CD8-positive, alpha-beta memory T cell (primary cell): Measurements from ENCODE around the gene RABGGTA. TPM values are rescaled to one million over a fixed set of nuclear protein-coding genes. Genes with fewer than 3 reads are reported as not detected.
A peak's percentile ranks its signal among the peaks of the same experiment; 100 is the strongest.
"Not testable (repeated sequence)": the region's sequence is repeated elsewhere in the genome, so short reads cannot be mapped to it uniquely, and the experiment has no call there.

Source experiments
- CTCF ChIA-PET: fragments of 350-600 bp; sonication (Branson Sonifier 250); formaldehyde crosslinking; loops from one replicate; lab custom pipeline; 2021; ENCODE audit warnings: antibody characterized with exemption; lab: Charles Lee
- POLR2A ChIA-PET: fragments of 350-600 bp; sonication (Branson Sonifier 250); formaldehyde crosslinking; loops from one replicate; lab custom pipeline; 2021; ENCODE audit warnings: antibody characterized with exemption; lab: Charles Lee
- DNase-seq, 5 donors: peaks; one replicate each; pipeline versions ENCODE4 v3.0.0 to v3.0.0-alpha.2; 2020 to 2022; ENCODE audit warnings: mixed read lengths in 1 of 5
- H3K27ac ChIP-seq: one replicate; pipeline ENCODE4 v1.7.0; 2013; ENCODE audit warnings: low read depth, mild to moderate bottlenecking, low read length, moderate library complexity
- H3K27me3 ChIP-seq: 2 replicates; pipeline ENCODE4 v1.7.0; 2013; ENCODE audit warnings: low read length, mild to moderate bottlenecking; ENCODE audit not compliant: insufficient read depth, poor library complexity, severe bottlenecking
- H3K36me3 ChIP-seq: 2 replicates; pipeline ENCODE4 v1.7.0; 2013; ENCODE audit warnings: mild to moderate bottlenecking, low read length, moderate library complexity; ENCODE audit not compliant: insufficient read depth
- H3K4me1 ChIP-seq: 2 replicates; pipeline ENCODE4 v1.7.0; 2013; ENCODE audit warnings: mild to moderate bottlenecking, low read length, moderate library complexity; ENCODE audit not compliant: insufficient read depth
- H3K4me3 ChIP-seq: 2 replicates; pipeline ENCODE4 v1.7.0; 2013; ENCODE audit warnings: mild to moderate bottlenecking, low read length
- H3K9me3 ChIP-seq: 2 replicates; pipeline ENCODE4 v1.7.0; 2013; ENCODE audit warnings: mild to moderate bottlenecking, low read length
- H3K27ac Mint-ChIP-seq, 8 donors: one replicate each; pipeline ENCODE4 v1.8.0; 2020 to 2021; ENCODE audit warnings: mixed read lengths in 8 of 8, mild to moderate bottlenecking in 6 of 8, inconsistent platforms in 3 of 8, moderate library complexity in 3 of 8
- H3K27me3 Mint-ChIP-seq, 2 donors: one replicate each; pipeline ENCODE4 v1.8.0; 2020 to 2021; ENCODE audit warnings: mixed read lengths in 2 of 2, mild to moderate bottlenecking in 1 of 2, moderate library complexity in 1 of 2
- H3K36me3 Mint-ChIP-seq, 3 donors: one replicate each; pipeline ENCODE4 v1.8.0; 2020 to 2021; ENCODE audit warnings: mixed read lengths in 3 of 3, inconsistent platforms in 1 of 3, mild to moderate bottlenecking in 1 of 3
- H3K4me1 Mint-ChIP-seq, 3 donors: one replicate each; pipeline ENCODE4 v1.8.0; 2020 to 2021; ENCODE audit warnings: mixed read lengths in 3 of 3, inconsistent platforms in 1 of 3, mild to moderate bottlenecking in 1 of 3
- H3K4me3 Mint-ChIP-seq, 7 donors: one replicate each; pipeline ENCODE4 v1.8.0; 2020 to 2021; ENCODE audit warnings: mixed read lengths in 7 of 7, mild to moderate bottlenecking in 6 of 7, moderate library complexity in 4 of 7, inconsistent platforms in 2 of 7
- H3K9me3 Mint-ChIP-seq, 5 donors: one replicate each; pipeline ENCODE4 v1.8.0; 2020 to 2022; ENCODE audit warnings: mixed read lengths in 5 of 5, mild to moderate bottlenecking in 3 of 5, moderate library complexity in 2 of 5, inconsistent platforms in 1 of 5
- polyA plus RNA-seq: library from polyadenylated mRNA; unstranded; fragments of 300-500 nt; fragmentation: Illumina TruSeq; gene quantifications from one replicate; pipeline ENCODE4 v1.2.3, GENCODE V29; 2021
- total RNA-seq, 2 experiments: library from RNA; stranded (reverse); gene quantifications; one replicate each; pipeline ENCODE4 v1.2.3, GENCODE V29; 2021

RABGGTA gene
- total and polyA plus RNA-seq, 3 experiments from 2014 or later = 37.7 to 41.8 (median 41.0) TPM

GRCh38 chr14:24224618-24225071 lies 46.8 kb downstream of the RABGGTA start:
- Histone ChIP-seq H3K9me3 (no peaks in the 10 kb centered on the region), H3K4me1 (no peaks in the 10 kb centered on the region), H3K27ac (no peak overlapping the region), H3K36me3 (no peaks in the 10 kb centered on the region), H3K4me3 (no peak overlapping the region), H3K27me3 (no peaks in the 10 kb centered on the region)
- H3K4me1 Mint-ChIP-seq = peaks cover 18 to 32% (median 23%) of the 10 kb centered on the region in 3 donors
- H3K27ac Mint-ChIP-seq = peak overlapping the region in 5 of 8 donors; percentile 4 to 31 (median 23)
- CTCF ChIA-PET = interaction anchor here (0.7 to 2.2 kb wide), 3 partner anchors 10 to 108 kb away, joined by 3 to 10 read pairs (median 3); partner anchors contain the start of gene TINF2
- H3K36me3 Mint-ChIP-seq = peaks cover 0 to 32% (median under 1%) of the 10 kb centered on the region in 3 donors
- POLR2A ChIA-PET = no interaction called here
- no peaks in the 10 kb centered on the region for H3K9me3 Mint-ChIP-seq
- no peak overlapping the region for H3K4me3 Mint-ChIP-seq
- H3K27me3 Mint-ChIP-seq = no peaks in the 10 kb centered on the region
- DNase-seq = no peak

- Mint-ChIP-seq H3K36me3 (peaks cover 0 to 29% (median 5%) of the 10 kb centered on the region in 3 donors), H3K4me1 (peaks cover 18 to 30% (median 22%) of the 10 kb centered on the region in 3 donors)
- H3K27me3 ChIP-seq, POLR2A ChIA-PET, H3K4me3 ChIP-seq, H3K4me3 Mint-ChIP-seq, H3K27ac Mint-ChIP-seq, H3K4me1 ChIP-seq, DNase-seq, H3K27ac ChIP-seq, H3K9me3 Mint-ChIP-seq, H3K36me3 ChIP-seq, H3K9me3 ChIP-seq, H3K27me3 Mint-ChIP-seq: not testable (repeated sequence)
- CTCF ChIA-PET = interaction anchor here (0.9 to 3.9 kb wide), 2 partner anchors 20 to 77 kb away, joined by 3 to 22 read pairs; partner anchors contain the start of genes NOP9 and TINF2
These were observed 48.4 kb downstream of the RABGGTA start for GRCh38 chr14:24222987-24223386.

- Histone ChIP-seq H3K36me3 (no peaks in the 10 kb centered on the region), H3K4me1 (peaks cover 13% of the 10 kb centered on the region), H3K27me3 (no peaks in the 10 kb centered on the region), H3K4me3 (no peak overlapping the region), H3K27ac (no peak overlapping the region), H3K9me3 (no peaks in the 10 kb centered on the region)
- Mint-ChIP-seq H3K4me1 (peaks cover 13 to 25% (median 22%) of the 10 kb centered on the region in 3 donors), H3K27ac (peak overlapping the region in 3 of 8 donors; percentile 24 to 79 (median 47)), H3K9me3 (no peaks in the 10 kb centered on the region), H3K4me3 (no peak overlapping the region), H3K36me3 (peaks cover 0 to 26% (median 9%) of the 10 kb centered on the region in 3 donors), H3K27me3 (no peaks in the 10 kb centered on the region)
- ChIA-PET POLR2A (no interaction called here), CTCF (interaction anchor here (0.9 to 3.9 kb wide), 6 partner anchors 23 to 92 kb away, joined by 3 to 22 read pairs (median 4); partner anchors contain the start of genes IPO4, LTB4R and TINF2)
- DNase-seq = no peak
These were observed 51.9 kb downstream of the RABGGTA start for GRCh38 chr14:24219521-24219920.

- CTCF ChIA-PET = interaction anchor here (1.5 to 3.9 kb wide), 2 partner anchors 24 to 89 kb away, joined by 4 to 22 read pairs; partner anchors contain the start of gene TINF2
These were observed 52.3 kb downstream of the RABGGTA start for GRCh38 chr14:24219080-24219479.

GRCh38 chr14:24216876-24217275 lies 54.5 kb downstream of the RABGGTA start:
- DNase-seq, H3K36me3 ChIP-seq, H3K4me3 ChIP-seq, H3K27me3 Mint-ChIP-seq, H3K9me3 ChIP-seq, H3K9me3 Mint-ChIP-seq, H3K27me3 ChIP-seq, H3K4me3 Mint-ChIP-seq, H3K27ac ChIP-seq: not testable (repeated sequence)
- Mint-ChIP-seq H3K4me1 (peaks cover 32 to 45% (median 41%) of the 10 kb centered on the region in 3 donors), H3K27ac (peak overlapping the region in 7 of 8 donors; percentile 95 to 100 (median 98)), H3K36me3 (peaks cover 0 to 34% (median 9%) of the 10 kb centered on the region in 3 donors)
- H3K4me1 ChIP-seq = peaks cover 31% of the 10 kb centered on the region
- CTCF ChIA-PET = interaction anchor here (1.1 to 4.2 kb wide), 6 partner anchors 10 to 214 kb away, joined by 3 to 54 read pairs (median 10); partner anchors contain the start of genes LTB4R, LTB4R2 and TINF2
- POLR2A ChIA-PET = interaction anchor here (0.6 to 1.8 kb wide), 3 partner anchors 21 to 54 kb away, joined by 6 to 25 read pairs (median 18); partner anchors contain the start of genes TINF2 and TM9SF1

More at GRCh38 chr14:24219080-24219479, 52.3 kb downstream of the RABGGTA start:
- POLR2A ChIA-PET = no interaction called here
- Mint-ChIP-seq H3K4me1 (peaks cover 16 to 26% (median 24%) of the 10 kb centered on the region in 3 donors), H3K4me3 (no peak overlapping the region), H3K36me3 (peaks cover 0 to 27% (median 9%) of the 10 kb centered on the region in 3 donors), H3K27me3 (no peaks in the 10 kb centered on the region), H3K27ac (peak overlapping the region in 3 of 8 donors; percentile 24 to 28 (median 24)), H3K9me3 (no peaks in the 10 kb centered on the region)
- no peaks in the 10 kb centered on the region for H3K36me3 ChIP-seq
- H3K9me3 ChIP-seq = no peaks in the 10 kb centered on the region
- peaks cover 18% of the 10 kb centered on the region for H3K4me1 ChIP-seq
- no peaks in the 10 kb centered on the region for H3K27me3 ChIP-seq
- DNase-seq = no peak
- H3K27ac ChIP-seq = no peak overlapping the region
- no peak overlapping the region for H3K4me3 ChIP-seq

- H3K27me3 ChIP-seq = no peaks in the 10 kb centered on the region
- CTCF ChIA-PET = interaction anchor here (0.8 to 4.2 kb wide), 24 partner anchors 10 to 215 kb away, joined by 3 to 54 read pairs (median 5); partner anchors contain the start of genes CBLN3, DHRS1, GMPR2 and IPO4
- peaks cover 37% of the 10 kb centered on the region for H3K4me1 ChIP-seq
- peaks cover 4 to 39% (median 12%) of the 10 kb centered on the region in 3 donors for H3K36me3 Mint-ChIP-seq
- H3K4me1 Mint-ChIP-seq = peaks cover 37 to 51% (median 47%) of the 10 kb centered on the region in 3 donors
- H3K27me3 Mint-ChIP-seq = no peaks in the 10 kb centered on the region
- peak overlapping the region; percentile 94 for H3K4me3 ChIP-seq
- no peaks in the 10 kb centered on the region for H3K9me3 Mint-ChIP-seq
- peak overlapping the region; percentile 97 for H3K27ac ChIP-seq
- peaks cover 4% of the 10 kb centered on the region for H3K36me3 ChIP-seq
- DNase-seq = no peak
- peak overlapping the region; percentile 87 to 97 (median 95) for H3K4me3 Mint-ChIP-seq
- peak overlapping the region; percentile 95 to 100 (median 98) for H3K27ac Mint-ChIP-seq
- POLR2A ChIA-PET = interaction anchor here (0.6 to 1.8 kb wide), 14 partner anchors 17 to 216 kb away, joined by 3 to 25 read pairs (median 4); partner anchors contain the start of genes DCAF11, DHRS1, EMC9 and IPO4
- no peaks in the 10 kb centered on the region for H3K9me3 ChIP-seq
These were observed 55.1 kb downstream of the RABGGTA start for GRCh38 chr14:24216345-24216699.

Other genes starting within 250 kb of the RABGGTA start
Only the 30 nearest of the 34 such genes appear.
- gene DCAF11, start 156.8 kb downstream of the RABGGTA start, total RNA-seq = 10 to 100 TPM; 69.0 to 72.4 TPM
- gene DCAF11, start 156.8 kb downstream of the RABGGTA start, polyA plus RNA-seq = 83.9 TPM
- gene NRL, start 156.6 kb downstream of the RABGGTA start, total RNA-seq = 1 to 10 TPM; 1.5 to 1.6 TPM
- 1.5 TPM for gene NRL, start 156.6 kb downstream of the RABGGTA start, polyA plus RNA-seq
- 1 to 10 TPM in 1 of 2 experiments, under 1 TPM in 1; 0.58 to 1.1 TPM for gene FITM1, start 140.9 kb downstream of the RABGGTA start, total RNA-seq
- gene FITM1, start 140.9 kb downstream of the RABGGTA start, polyA plus RNA-seq = not detected
- 100 to 1,000 TPM; 343 to 347 TPM for gene PSME1, start 135.4 kb downstream of the RABGGTA start, total RNA-seq
- gene PSME1, start 135.4 kb downstream of the RABGGTA start, polyA plus RNA-seq = 1,041 TPM
- 10 to 100 TPM; 28.1 to 30.2 TPM for gene EMC9, start 130.0 kb downstream of the RABGGTA start, total RNA-seq
- 15.0 TPM for gene EMC9, start 130.0 kb downstream of the RABGGTA start, polyA plus RNA-seq
- gene PSME2, start 125.0 kb downstream of the RABGGTA start, total RNA-seq = 100 to 1,000 TPM; 368 to 376 TPM
- gene PSME2, start 125.0 kb downstream of the RABGGTA start, polyA plus RNA-seq = 534 TPM
- gene RNF31, start 124.1 kb downstream of the RABGGTA start, total RNA-seq = 10 to 100 TPM; 85.9 TPM
- 71.5 TPM for gene RNF31, start 124.1 kb downstream of the RABGGTA start, polyA plus RNA-seq
- 10 to 100 TPM; 62.0 to 68.6 TPM for gene IRF9, start 110.3 kb downstream of the RABGGTA start, total RNA-seq
- gene IRF9, start 110.3 kb downstream of the RABGGTA start, polyA plus RNA-seq = 91.7 TPM
- gene REC8, start 99.5 kb downstream of the RABGGTA start, total RNA-seq = 10 to 100 TPM; 24.5 to 26.7 TPM
- gene REC8, start 99.5 kb downstream of the RABGGTA start, polyA plus RNA-seq = 10.0 TPM
- 100 to 1,000 TPM; 164 to 172 TPM for gene IPO4, start 82.8 kb downstream of the RABGGTA start, total RNA-seq
- gene IPO4, start 82.8 kb downstream of the RABGGTA start, polyA plus RNA-seq = 20.9 TPM
- gene TM9SF1, start 76.2 kb downstream of the RABGGTA start, total RNA-seq = 10 to 100 TPM; 31.3 to 34.0 TPM
- gene TM9SF1, start 76.2 kb downstream of the RABGGTA start, polyA plus RNA-seq = 30.0 TPM
- under 1 TPM; 0.26 to 0.44 TPM for gene TSSK4, start 65.9 kb downstream of the RABGGTA start, total RNA-seq
- 1.2 TPM for gene TSSK4, start 65.9 kb downstream of the RABGGTA start, polyA plus RNA-seq
- 10 to 100 TPM; 86.4 to 87.6 TPM for gene CHMP4A, start 58.1 kb downstream of the RABGGTA start, total RNA-seq
- 159 TPM for gene CHMP4A, start 58.1 kb downstream of the RABGGTA start, polyA plus RNA-seq
- 10 to 100 TPM; 15.5 to 16.2 TPM for gene MDP1, start 55.5 kb downstream of the RABGGTA start, total RNA-seq
- 25.8 TPM for gene MDP1, start 55.5 kb downstream of the RABGGTA start, polyA plus RNA-seq
- 100 to 1,000 TPM; 232 to 240 TPM for gene NEDD8, start 39.2 kb downstream of the RABGGTA start, total RNA-seq
- gene NEDD8, start 39.2 kb downstream of the RABGGTA start, polyA plus RNA-seq = 364 TPM
- gene GMPR2, start 38.7 kb downstream of the RABGGTA start, total RNA-seq = 10 to 100 TPM; 43.6 to 48.6 TPM
- gene GMPR2, start 38.7 kb downstream of the RABGGTA start, polyA plus RNA-seq = 96.8 TPM
- gene TINF2, start 29.0 kb downstream of the RABGGTA start, total RNA-seq = 100 to 1,000 TPM; 101 to 106 TPM
- gene TINF2, start 29.0 kb downstream of the RABGGTA start, polyA plus RNA-seq = 161 TPM
- gene TGM1, start 8.4 kb downstream of the RABGGTA start, total RNA-seq = 1 to 10 TPM; 3.2 to 3.7 TPM
- not detected for gene TGM1, start 8.4 kb downstream of the RABGGTA start, polyA plus RNA-seq
- 1 to 10 TPM; 9.3 to 9.8 TPM for gene DHRS1, start 28.2 kb upstream of the RABGGTA start, total RNA-seq
- 34.8 TPM for gene DHRS1, start 28.2 kb upstream of the RABGGTA start, polyA plus RNA-seq
- 10 to 100 TPM; 44.1 to 47.1 TPM for gene NOP9, start 28.3 kb upstream of the RABGGTA start, total RNA-seq
- gene NOP9, start 28.3 kb upstream of the RABGGTA start, polyA plus RNA-seq = 2.1 TPM
- 10 to 100 TPM; 12.4 to 12.7 TPM for gene CIDEB, start 36.4 kb upstream of the RABGGTA start, total RNA-seq
- 27.5 TPM for gene CIDEB, start 36.4 kb upstream of the RABGGTA start, polyA plus RNA-seq
- gene LTB4R2, start 38.5 kb upstream of the RABGGTA start, total RNA-seq = 1 to 10 TPM; 8.3 to 8.7 TPM
- gene LTB4R2, start 38.5 kb upstream of the RABGGTA start, polyA plus RNA-seq = 2.6 TPM
- gene LTB4R, start 39.9 kb upstream of the RABGGTA start, total RNA-seq = 10 to 100 TPM in 1 of 2 experiments, 1 to 10 TPM in 1; 9.8 to 12.3 TPM
- 10.3 TPM for gene LTB4R, start 39.9 kb upstream of the RABGGTA start, polyA plus RNA-seq
- 1 to 10 TPM in 1 of 2 experiments, under 1 TPM in 1; 0.84 to 1.5 TPM for gene ADCY4, start 63.5 kb upstream of the RABGGTA start, total RNA-seq
- gene ADCY4, start 63.5 kb upstream of the RABGGTA start, polyA plus RNA-seq = 0.64 TPM
- gene RIPK3, start 68.4 kb upstream of the RABGGTA start, total RNA-seq = 10 to 100 TPM; 11.6 to 12.5 TPM
- 15.4 TPM for gene RIPK3, start 68.4 kb upstream of the RABGGTA start, polyA plus RNA-seq
- 1 to 10 TPM in 1 of 2 experiments, under 1 TPM in 1; 0.81 to 1.5 TPM for gene NFATC4, start 96.6 kb upstream of the RABGGTA start, total RNA-seq
- not detected for gene NFATC4, start 96.6 kb upstream of the RABGGTA start, polyA plus RNA-seq
- under 1 TPM; 0.02 to 0.04 TPM for gene NYNRIN, start 127.4 kb upstream of the RABGGTA start, total RNA-seq
- gene NYNRIN, start 127.4 kb upstream of the RABGGTA start, polyA plus RNA-seq = not detected
- 1 to 10 TPM; 7.4 to 7.7 TPM for gene CBLN3, start 158.1 kb upstream of the RABGGTA start, total RNA-seq
- not detected for gene CBLN3, start 158.1 kb upstream of the RABGGTA start, polyA plus RNA-seq
- 10 to 100 TPM; 68.8 to 72.3 TPM for gene KHNYN, start 158.4 kb upstream of the RABGGTA start, total RNA-seq
- gene KHNYN, start 158.4 kb upstream of the RABGGTA start, polyA plus RNA-seq = 21.1 TPM
- 10 to 100 TPM; 58.1 to 59.6 TPM for gene SDR39U1, start 171.2 kb upstream of the RABGGTA start, total RNA-seq
- 67.7 TPM for gene SDR39U1, start 171.2 kb upstream of the RABGGTA start, polyA plus RNA-seq